Activated CD8-positive, alpha-beta memory T cell treated with anti-CD3 and anti-CD28 coated beads for 24 hours (primary cell): ENCODE data around the gene JMJD8.
"Not testable (repeated sequence)": the region's sequence is repeated elsewhere in the genome, so short reads cannot be mapped to it uniquely, and the experiment has no call there.

Experiments used
- DNase-seq: peaks from one replicate; pipeline ENCODE4 v3.0.0-alpha.2; 2020

JMJD8 gene

DNA sequence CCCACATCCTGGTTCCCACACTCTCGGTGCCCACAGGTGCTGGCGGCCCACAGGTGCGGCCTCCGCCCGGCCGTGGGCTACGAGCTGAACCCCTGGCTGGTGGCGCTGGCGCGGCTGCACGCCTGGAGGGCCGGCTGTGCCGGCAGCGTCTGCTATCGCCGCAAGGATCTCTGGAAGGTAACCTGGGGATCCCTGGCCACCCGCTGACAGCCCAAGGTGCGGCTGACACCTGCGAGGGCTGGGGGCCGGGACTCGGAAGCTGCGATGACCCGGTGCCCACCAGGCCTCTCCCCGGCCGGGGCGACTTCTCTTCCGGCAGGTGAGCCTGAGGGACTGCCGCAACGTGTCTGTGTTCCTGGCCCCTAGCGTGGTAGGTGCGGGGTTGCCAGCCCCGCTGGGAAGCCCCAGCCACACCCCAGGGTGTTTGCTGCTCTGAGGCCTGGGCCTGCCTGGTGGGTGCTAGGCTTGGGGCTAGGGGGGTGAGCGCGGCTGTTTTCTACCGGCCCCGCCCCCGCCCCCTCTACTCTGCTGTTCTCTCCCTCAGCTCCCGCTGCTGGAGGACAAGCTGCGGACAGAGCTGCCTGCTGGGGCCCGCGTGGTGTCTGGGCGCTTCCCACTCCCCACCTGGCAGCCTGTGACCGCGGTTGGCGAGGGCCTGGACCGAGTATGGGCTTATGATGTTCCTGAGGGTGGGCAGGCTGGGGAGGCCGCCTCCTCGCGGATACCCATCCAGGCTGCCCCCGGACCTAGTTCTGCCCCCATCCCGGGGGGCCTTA is 37.8 kb upstream of the JMJD8 start:
- peak; percentile 74 for DNase-seq

DNA sequence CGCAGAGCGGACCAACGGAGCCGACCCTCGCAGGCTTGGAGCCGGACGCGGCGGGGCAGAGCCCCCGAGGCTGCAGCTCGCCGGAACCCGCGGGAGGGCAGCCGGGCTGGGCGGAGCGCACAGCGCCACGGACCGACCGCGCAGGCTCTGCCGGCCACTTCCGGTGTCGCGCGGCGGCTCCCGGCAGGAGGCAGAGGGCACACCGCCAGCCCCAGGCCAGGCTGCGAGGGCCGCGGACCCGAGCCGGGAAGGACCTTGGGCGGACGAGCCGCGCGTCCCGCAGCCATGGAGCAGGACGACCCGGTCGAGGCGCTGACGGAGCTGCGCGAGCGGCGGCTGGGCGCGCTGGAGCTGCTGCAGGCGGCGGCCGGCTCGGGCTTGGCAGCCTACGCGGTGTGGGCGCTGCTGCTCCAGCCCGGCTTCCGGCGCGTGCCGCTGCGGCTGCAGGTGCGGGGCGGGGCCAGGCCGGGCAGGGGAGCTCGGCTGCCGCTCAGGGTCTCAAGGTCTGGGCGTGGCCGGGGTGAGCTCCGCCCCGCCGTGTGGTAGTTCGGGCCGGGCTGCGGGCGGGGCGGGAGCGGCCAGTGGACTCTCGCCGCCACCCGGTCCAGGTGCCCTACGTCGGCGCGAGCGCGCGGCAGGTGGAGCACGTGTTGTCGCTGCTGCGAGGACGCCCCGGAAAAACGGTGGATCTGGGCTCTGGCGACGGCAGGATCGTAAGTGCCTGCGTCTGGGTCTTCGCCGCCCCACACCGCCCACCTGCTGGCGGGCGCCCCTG is 37.0 kb upstream of the JMJD8 start, which contains the start of gene ANTKMT:
Gene ANTKMT, plus strand, starts transcription at position 157 of the 775 bp plus-strand sequence. Its CDS starts 129 bp downstream, at position 286.
- DNase-seq = peak; percentile 92

GRCh38 chr16:720447-720989 is 36.4 kb upstream of the JMJD8 start:
- peak; percentile 85 for DNase-seq

GRCh38 chr16:719815-720446 is 35.8 kb upstream of the JMJD8 start:
- DNase-seq = peak; percentile 73

DNA sequence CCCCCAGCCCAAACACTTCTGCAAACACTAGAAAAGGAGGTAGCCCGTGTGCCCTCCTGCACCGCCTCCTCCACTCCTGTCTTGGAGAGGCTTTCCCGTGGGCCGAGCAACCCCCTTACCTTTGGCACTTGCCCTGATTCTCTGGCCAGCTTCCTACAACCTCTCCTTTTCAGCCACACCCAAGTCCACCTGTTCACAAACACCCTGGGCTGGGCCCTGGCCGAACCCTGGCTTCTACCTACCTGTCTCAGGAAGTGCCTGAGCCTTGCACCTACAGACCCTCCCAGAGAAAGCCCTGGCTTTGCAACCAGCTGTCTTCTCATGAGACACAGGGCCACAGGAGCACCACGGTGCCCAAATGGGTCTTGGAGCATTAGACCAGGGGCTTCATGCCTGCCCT is 34.8 kb upstream of the JMJD8 start:
- no peak for DNase-seq

- no peak for DNase-seq
These were observed 34.3 kb upstream of the JMJD8 start for GRCh38 chr16:718389-718788.

DNA sequence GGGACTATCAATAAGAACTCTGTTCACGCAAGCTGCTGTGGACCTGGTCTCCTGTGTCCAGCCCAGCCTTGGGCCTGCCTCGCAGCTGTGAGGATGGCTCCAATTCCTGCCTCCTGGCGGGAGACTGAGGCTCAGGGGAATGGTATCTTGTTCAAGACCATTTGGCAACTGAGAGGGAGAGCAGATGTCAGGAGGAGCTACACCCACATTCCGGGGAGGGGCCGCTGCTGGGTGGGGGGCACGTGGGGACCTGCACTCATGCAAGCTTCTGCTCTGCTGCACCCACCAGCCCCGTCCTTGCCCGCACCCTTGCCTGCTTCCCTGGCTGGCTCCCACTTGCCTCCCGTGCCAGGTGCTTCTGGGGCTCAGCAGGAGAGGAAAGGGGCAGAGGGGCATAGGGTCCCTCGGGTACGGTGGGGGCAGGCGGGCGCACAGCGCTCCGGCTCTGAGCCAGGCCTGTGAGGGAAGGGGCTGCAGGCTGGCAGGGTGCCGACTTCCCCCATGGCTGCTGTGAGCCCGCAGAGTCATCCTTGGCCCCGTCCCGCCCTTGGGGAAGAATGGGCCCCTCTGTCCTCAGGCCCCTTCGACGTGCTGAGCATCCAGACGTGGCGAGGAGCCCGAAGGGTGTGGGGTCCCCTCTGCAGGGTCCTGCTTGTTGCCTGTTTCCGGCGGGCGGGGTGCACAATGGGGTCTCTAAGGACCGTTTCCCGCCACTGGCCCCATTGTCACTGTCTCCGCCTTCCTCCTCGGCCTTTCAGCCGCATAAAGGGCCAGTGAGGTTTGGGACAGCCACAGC is 33.5 kb upstream of the JMJD8 start:
- DNase-seq = no peak

DNA sequence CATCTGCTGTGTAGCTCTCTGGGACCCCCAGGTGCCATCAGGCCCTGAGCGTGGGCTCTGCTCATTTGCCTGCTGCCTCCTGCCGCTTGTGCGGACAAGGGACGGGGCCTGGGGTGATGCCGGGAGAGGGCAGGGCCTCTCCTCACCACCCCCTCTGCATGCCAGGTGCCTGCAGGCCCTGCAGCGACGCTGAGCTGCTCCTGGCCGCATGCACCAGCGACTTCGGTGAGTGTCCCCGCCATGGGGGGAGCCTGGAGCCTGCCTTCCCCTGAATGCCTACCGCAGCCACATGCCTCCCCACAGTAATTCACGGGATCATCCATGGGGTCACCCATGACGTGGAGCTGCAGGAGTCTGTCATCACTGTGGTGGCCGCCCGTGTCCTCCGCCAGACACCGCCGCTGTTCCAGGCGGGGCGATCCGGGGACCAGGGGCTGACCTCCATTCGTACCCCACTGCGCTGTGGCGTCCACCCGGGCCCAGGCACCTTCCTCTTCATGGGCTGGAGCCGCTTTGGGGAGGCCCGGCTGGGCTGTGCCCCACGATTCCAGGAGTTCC is 32.7 kb upstream of the JMJD8 start:
- no peak for DNase-seq

DNA sequence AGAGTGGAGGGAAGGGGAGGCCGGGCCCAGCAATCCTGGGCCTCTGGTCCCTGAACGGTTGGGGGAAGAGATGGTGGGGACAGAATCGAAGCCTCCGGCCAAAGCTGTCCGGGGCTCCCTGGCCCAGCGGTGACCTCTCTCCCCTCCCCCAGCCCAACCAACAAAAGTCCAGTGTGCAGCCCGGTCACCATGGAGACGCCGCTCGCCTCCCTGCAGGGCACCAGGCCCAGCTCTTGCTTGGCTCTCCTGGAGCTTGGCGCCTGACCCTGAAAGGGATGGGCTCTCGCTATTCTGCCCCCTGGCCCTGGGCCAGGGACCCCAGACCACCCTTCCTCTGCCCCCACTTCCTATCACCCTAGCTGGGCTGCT is 32.0 kb upstream of the JMJD8 start:
- no peak for DNase-seq

- DNase-seq = peak; percentile 82
These were observed 31.5 kb upstream of the JMJD8 start for GRCh38 chr16:715477-716199.

GRCh38 chr16:714558-715476 is 30.7 kb upstream of the JMJD8 start, which contains the start of gene METRN:
Gene METRN, plus strand, starts transcription at chr16:715118. Its CDS starts 172 bp downstream, at chr16:715290.
- DNase-seq = peak; percentile 96

GRCh38 chr16:714079-714478 is 29.9 kb upstream of the JMJD8 start:
- no peak for DNase-seq

- not testable (repeated sequence) for DNase-seq
These were observed 28.7 kb upstream of the JMJD8 start for GRCh38 chr16:712740-713250.

- peak; percentile 94 for DNase-seq
These were observed 27.6 kb upstream of the JMJD8 start for GRCh38 chr16:711548-712320.

DNA sequence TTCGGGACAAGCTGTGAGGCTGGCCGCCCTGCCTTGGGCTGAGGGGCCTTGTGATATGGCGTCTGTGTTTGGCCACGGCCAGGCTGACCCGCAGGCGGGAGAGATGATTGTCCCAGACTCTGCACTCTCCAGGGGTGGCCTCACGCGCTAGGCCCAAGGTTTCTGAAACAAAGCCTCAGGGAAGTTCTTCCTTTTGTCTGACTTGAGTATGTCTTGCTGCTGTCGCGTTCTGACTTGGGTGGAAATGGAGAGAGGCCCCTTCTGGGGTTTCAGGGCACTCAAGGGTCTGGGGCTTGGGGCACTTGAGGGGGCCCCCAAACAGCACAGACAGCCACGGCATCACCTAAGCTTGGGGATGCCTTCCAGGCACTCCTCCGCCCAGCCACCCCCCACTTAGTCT is 26.9 kb upstream of the JMJD8 start:
- no peak for DNase-seq

DNA sequence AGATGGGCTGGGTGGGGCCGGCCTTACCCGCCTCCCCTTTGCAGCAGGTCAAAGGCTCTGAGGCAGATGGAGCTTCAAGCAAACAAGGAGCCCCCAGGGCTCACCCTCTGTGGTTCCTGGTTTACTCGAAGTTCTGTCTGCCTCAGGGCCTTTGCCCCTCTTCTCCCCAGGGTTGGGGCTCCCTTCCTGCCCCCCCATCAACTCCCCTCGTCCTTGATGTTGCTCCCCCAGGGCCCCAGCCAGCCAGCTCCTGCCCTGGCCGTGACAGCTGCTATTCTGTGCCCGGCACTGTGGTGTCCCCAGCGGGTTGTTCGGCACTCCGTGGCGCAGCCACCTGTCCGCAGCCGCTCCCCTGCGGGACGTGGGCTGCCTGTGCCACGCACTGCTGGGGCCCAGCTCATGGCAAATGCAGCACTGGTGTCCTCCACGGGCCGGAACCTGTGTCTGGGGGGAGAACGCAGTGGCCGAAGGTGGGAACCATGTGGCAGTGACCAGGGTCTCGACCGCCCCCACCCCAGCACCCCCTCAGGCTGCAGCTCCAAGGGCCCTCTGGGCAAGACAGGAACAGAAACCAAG is 26.5 kb upstream of the JMJD8 start:
- no peak for DNase-seq

- DNase-seq = no peak
These were observed 25.7 kb upstream of the JMJD8 start for GRCh38 chr16:709566-710499.

- no peak for DNase-seq
These were observed 24.8 kb upstream of the JMJD8 start for GRCh38 chr16:708959-709358.
